ENCODE measurements around the gene KRTAP10-6. TPM values are rescaled to one million over a fixed set of nuclear protein-coding genes. Genes with fewer than 3 reads are reported as not detected.
"Not testable (repeated sequence)": the region's sequence is repeated elsewhere in the genome, so short reads cannot be mapped to it uniquely, and the experiment has no call there.

KRTAP10-6 gene
- not detected for total RNA-seq

GRCh38 chr21:44592446-44593311, at the start of gene KRTAP10-6:
KRTAP10-6 (minus strand) TSS chr21:44592505; CDS start chr21:44592484, 21 bp downstream.
- TF ChIP-seq, protein P1, sequence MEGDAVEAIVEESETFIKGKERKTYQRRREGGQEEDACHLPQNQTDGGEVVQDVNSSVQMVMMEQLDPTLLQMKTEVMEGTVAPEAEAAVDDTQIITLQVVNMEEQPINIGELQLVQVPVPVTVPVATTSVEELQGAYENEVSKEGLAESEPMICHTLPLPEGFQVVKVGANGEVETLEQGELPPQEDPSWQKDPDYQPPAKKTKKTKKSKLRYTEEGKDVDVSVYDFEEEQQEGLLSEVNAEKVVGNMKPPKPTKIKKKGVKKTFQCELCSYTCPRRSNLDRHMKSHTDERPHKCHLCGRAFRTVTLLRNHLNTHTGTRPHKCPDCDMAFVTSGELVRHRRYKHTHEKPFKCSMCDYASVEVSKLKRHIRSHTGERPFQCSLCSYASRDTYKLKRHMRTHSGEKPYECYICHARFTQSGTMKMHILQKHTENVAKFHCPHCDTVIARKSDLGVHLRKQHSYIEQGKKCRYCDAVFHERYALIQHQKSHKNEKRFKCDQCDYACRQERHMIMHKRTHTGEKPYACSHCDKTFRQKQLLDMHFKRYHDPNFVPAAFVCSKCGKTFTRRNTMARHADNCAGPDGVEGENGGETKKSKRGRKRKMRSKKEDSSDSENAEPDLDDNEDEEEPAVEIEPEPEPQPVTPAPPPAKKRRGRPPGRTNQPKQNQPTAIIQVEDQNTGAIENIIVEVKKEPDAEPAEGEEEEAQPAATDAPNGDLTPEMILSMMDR (IDR thresholded peaks at IDR 0.05): no peak
- H3K36me3 ChIP-seq: no peaks in the 10 kb centered on the region
- peak; percentile 50 for DNase-seq (ENCODE audit: low spot score)
- no peaks in the 10 kb centered on the region for H3K4me1 ChIP-seq
- no peaks in the 10 kb centered on the region for H3K27me3 ChIP-seq
- H3K4me3 ChIP-seq: no peak within 1 kb of the TSS
- H3K9me3 ChIP-seq: no peaks in the 10 kb centered on the region
- H3K27ac ChIP-seq: no peak within 1 kb of the TSS

DNA sequence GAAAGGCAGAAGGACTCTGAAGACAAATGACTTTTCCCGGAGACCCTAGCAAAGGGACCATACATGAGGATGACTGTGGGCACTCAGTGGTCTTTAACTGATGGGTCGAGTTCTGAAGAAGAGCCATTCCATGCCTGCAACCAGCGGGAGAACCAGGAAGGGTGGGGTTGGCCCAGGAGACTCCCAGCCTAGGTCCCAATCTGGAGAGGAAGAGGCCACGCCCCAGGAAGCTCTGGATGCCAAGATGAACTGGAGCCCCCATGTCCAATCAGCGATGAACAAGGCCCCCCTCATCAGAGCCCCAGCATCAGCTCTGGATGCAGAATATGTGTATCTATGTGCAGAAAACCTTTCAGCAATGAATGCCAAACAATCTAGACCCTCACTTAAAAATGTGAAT, 48.5 kb upstream of the KRTAP10-6 start:
- TF ChIP-seq, protein P1 (IDR thresholded peaks at IDR 0.05): no peak
- Histone ChIP-seq H3K4me1 (no peaks in the 10 kb centered on the region), H3K36me3 (no peaks in the 10 kb centered on the region), H3K27ac (no peak overlapping the region), H3K9me3 (peaks cover 0 to 17% of the 10 kb centered on the region in 2 donors), H3K27me3 (no peaks in the 10 kb centered on the region), H3K4me3 (no peak overlapping the region)
- DNase-seq (ENCODE audit: low spot score): no peak

GRCh38 chr21:44639331-44639655, 47.0 kb upstream of the KRTAP10-6 start:
- Histone ChIP-seq H3K4me1 (no peaks in the 10 kb centered on the region), H3K4me3 (no peak overlapping the region), H3K27me3 (no peaks in the 10 kb centered on the region), H3K27ac (no peak overlapping the region), H3K36me3 (no peaks in the 10 kb centered on the region), H3K9me3 (peaks cover 0 to 3% of the 10 kb centered on the region in 2 donors)
- DNase-seq (ENCODE audit: low spot score): peak; percentile 49
- TF ChIP-seq, protein P1 (IDR thresholded peaks at IDR 0.05): no peak

DNA sequence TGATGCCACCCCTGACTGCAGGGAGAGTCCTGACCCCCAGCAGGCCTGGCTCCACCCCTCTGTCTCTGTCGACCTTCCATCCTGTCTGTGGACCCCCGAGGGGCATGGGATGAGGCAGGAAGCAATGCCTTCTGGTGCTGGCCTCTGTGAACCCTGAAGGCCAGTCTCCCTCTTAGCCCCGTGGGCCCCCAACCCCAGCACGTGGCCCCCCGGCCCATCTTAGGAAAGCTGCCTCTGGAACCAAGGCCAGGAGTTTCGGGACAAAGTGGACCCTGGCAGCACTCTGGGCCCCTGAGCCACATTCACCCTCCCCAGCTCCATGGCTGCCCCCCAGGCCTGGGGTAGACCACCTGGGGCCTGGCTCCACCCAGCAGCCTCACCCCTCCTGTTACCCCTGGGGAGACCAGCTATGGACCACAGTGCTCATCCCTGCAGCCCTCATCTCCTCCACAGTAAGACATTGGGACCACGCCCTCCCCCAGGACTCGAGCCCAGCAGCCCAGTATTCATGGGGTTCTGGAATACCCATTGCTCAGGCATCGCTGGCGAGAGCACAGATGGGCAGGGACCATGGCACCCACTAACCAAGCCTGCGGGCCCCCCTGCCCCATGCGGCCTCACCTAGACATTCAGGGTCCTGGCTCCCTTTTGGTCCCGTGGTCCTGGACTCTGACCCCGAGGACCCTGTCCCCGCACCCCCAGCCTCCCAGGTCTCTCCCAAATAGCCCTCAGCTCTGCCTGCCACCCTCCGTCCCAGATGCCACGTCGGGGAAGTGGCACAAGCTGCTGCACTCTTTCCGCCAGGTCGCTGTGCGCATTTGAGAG, 46.4 kb upstream of the KRTAP10-6 start:
- H3K36me3 ChIP-seq, H3K4me1 ChIP-seq, H3K27me3 ChIP-seq, H3K27ac ChIP-seq, H3K9me3 ChIP-seq, H3K4me3 ChIP-seq: not testable (repeated sequence)
- DNase-seq (ENCODE audit: low spot score): peak; percentile 42

- not testable (repeated sequence) for H3K4me1 ChIP-seq; H3K27me3 ChIP-seq; H3K36me3 ChIP-seq; DNase-seq (ENCODE audit: low spot score); H3K4me3 ChIP-seq; H3K27ac ChIP-seq; H3K9me3 ChIP-seq
Observed at GRCh38 chr21:44637851-44638348, 45.6 kb upstream of the KRTAP10-6 start.

- Histone ChIP-seq H3K27ac (no peak within 1 kb of the TSS), H3K4me1 (no peaks in the 10 kb centered on the region), H3K36me3 (no peaks in the 10 kb centered on the region), H3K9me3 (peaks cover 2 to 9% of the 10 kb centered on the region in 2 donors), H3K27me3 (no peaks in the 10 kb centered on the region), H3K4me3 (no peak within 1 kb of the TSS)
- TF ChIP-seq, protein P1 (IDR thresholded peaks at IDR 0.05): no peak
- DNase-seq (ENCODE audit: low spot score): no peak
Observed at GRCh38 chr21:44637018-44637850, 44.9 kb upstream of the KRTAP10-6 start, which contains the start of gene KRTAP10-10. KRTAP10-10 (plus strand) TSS chr21:44637356; CDS start chr21:44637418, 62 bp downstream.
